Ovary (tissue), 9 donors: ENCODE results near the gene GDAP2. TPM values are rescaled to one million over a fixed set of nuclear protein-coding genes. Genes with fewer than 3 reads are reported as not detected.

Source experiments
- DNase-seq, 5 donors: peaks; one replicate each; pipeline ENCODE4 v3.0.0-alpha.2; 2019 to 2020
- H3K27ac ChIP-seq, 2 donors: fragments of 200-600 bp; one replicate each; pipeline versions ENCODE4 v1.5.1 to v1.8.0; 2019 to 2022
- H3K27me3 ChIP-seq: fragments of 200-600 bp; one replicate; pipeline ENCODE4 v1.8.0; 2022
- H3K36me3 ChIP-seq: fragments of 200-600 bp; sonication (generic); one replicate; pipeline ENCODE4 v1.5.1; 2019
- H3K4me1 ChIP-seq: one replicate; pipeline ENCODE4 v1.8.1; 2013; ENCODE audit warnings: mild to moderate bottlenecking, moderate library complexity; ENCODE audit not compliant: insufficient read depth
- H3K4me3 ChIP-seq: fragments of 200-600 bp; sonication (generic); one replicate; pipeline ENCODE4 v1.5.1; 2017
- H3K9me3 ChIP-seq, 2 donors: fragments of 200-600 bp in 1 of 2; sonication (generic) in 1 of 2; one replicate each; pipeline versions ENCODE4 v1.5.1 to v1.8.1; 2013 to 2019; ENCODE audit warnings: mild to moderate bottlenecking in 1 of 2, moderate library complexity in 1 of 2
- EP300 ChIP-seq: sonication (generic); formaldehyde crosslinking; IDR thresholded peaks from one replicate; pipeline ENCODE4 v1.6.1; 2017; ENCODE audit warnings: antibody characterized with exemption
- POLR2A ChIP-seq: fragments of 450-650 bp; IDR thresholded peaks from one replicate; pipeline ENCODE4 v1.6.1; 2017; ENCODE audit warnings: antibody characterized with exemption, mild to moderate bottlenecking, moderate library complexity
- WGBS, 3 donors: extraction: QIAGEN DNeasy Blood & Tissue Kit in 1 of 3; methylation state at CpG; one replicate each; pipeline versions ENCODE4 v1.1.5 to v1.1.7; 2013 to 2017; 5-methylcytosine and 5-hydroxymethylcytosine counted together
- intact Hi-C, 4 donors: fragments of 100-400 bp; cut with DNase I; formaldehyde crosslinking; loops; one replicate each; pipeline versions ENCODE4 v1.11.0 to v1.15.1; 2022 to 2023
- polyA plus RNA-seq, 2 donors: library from polyadenylated mRNA; stranded (reverse); fragments of 200-250 nt in 1 of 2; fragments of 350-450 nt in 1 of 2; fragmentation: Illumina TruSeq in 1 of 2; extraction: RNeasy Lipid Tissue Mini Kit (QIAGEN cat#74804) in 1 of 2; gene quantifications; one replicate each; pipeline ENCODE4 v1.2.3, GENCODE V29; 2013 to 2014
- total RNA-seq, 7 donors: library from RNA; depleted of rRNA in 2 of 7; stranded (reverse); fragments of >200 nt in 2 of 7; fragmentation: NEBNext Ultra II Directional in 3 of 7; extraction: Animal tissue kit (Norgen Biotek cat#: 25700) in 3 of 7; gene quantifications; one replicate each; pipeline versions ENCODE4 v1.1.0 to v1.2.4, GENCODE V29; 2016 to 2023
- TF ChIP-seq, protein P1 (sequence below), 3 donors: fragments of 450-650 bp in 2 of 3; fragments of 200-600 bp in 1 of 3; IDR thresholded peaks; one replicate each; pipeline versions ENCODE4 v1.5.1 to v1.8.0; 2016 to 2022; ENCODE audit warnings: antibody characterized with exemption in 3 of 3, mild to moderate bottlenecking in 1 of 3
- donor health status: DM: no; HTN: no; CAD: no; lungs with moderate emphysema.
- donor health status: DM: no; HTN: no; CAD: no.
- donor health status: Bipolar disorder and iron deficiency.
- donor health status: DM: yes; HTN: yes; CAD: no.
- donor health status: DM: no; HTN: no; CAD: no.
- donor health status: DM: yes; HTN: yes; CAD: no.

Gene GDAP2
- total and polyA plus RNA-seq, 9 donors: 2.4 to 29.8 (median 20.8) TPM

DNA sequence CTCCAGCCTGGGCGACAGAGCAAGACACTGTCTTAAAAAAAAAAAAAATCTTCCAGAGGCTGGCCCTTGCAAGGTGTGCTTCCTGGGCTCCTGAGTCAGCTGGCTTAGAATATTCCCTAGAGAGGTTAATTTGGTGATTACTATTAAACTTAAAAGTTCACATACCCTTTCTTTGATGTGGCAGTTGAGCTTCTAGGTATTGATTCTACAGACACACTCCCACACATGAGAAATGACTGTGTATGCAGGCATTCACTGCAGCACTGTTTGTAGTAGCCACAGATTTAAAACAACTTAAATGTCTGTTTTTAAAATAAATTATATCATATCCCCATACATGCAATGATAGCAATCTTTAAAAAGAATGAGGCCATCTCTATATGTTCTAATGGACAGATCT is 93.4 kb downstream of the GDAP2 start:
- H3K9me3 ChIP-seq: no peaks in the 10 kb centered on the region
- no peak overlapping the region for H3K27ac ChIP-seq
- no peak for TF ChIP-seq EP300
- TF ChIP-seq POLR2A: no peak
- TF ChIP-seq, protein P1, sequence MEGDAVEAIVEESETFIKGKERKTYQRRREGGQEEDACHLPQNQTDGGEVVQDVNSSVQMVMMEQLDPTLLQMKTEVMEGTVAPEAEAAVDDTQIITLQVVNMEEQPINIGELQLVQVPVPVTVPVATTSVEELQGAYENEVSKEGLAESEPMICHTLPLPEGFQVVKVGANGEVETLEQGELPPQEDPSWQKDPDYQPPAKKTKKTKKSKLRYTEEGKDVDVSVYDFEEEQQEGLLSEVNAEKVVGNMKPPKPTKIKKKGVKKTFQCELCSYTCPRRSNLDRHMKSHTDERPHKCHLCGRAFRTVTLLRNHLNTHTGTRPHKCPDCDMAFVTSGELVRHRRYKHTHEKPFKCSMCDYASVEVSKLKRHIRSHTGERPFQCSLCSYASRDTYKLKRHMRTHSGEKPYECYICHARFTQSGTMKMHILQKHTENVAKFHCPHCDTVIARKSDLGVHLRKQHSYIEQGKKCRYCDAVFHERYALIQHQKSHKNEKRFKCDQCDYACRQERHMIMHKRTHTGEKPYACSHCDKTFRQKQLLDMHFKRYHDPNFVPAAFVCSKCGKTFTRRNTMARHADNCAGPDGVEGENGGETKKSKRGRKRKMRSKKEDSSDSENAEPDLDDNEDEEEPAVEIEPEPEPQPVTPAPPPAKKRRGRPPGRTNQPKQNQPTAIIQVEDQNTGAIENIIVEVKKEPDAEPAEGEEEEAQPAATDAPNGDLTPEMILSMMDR (IDR thresholded peaks at IDR 0.05): no peak
- WGBS, 3 donors: 84 to 90% (median 84%) methylated on average over 1 of the region's 1 CpG
- no peak for DNase-seq
- intact Hi-C loops: no loop called here
- H3K4me1 ChIP-seq: no peaks in the 10 kb centered on the region
- no peaks in the 10 kb centered on the region for H3K36me3 ChIP-seq
- no peak overlapping the region for H3K4me3 ChIP-seq
- H3K27me3 ChIP-seq: no peaks in the 10 kb centered on the region

DNA sequence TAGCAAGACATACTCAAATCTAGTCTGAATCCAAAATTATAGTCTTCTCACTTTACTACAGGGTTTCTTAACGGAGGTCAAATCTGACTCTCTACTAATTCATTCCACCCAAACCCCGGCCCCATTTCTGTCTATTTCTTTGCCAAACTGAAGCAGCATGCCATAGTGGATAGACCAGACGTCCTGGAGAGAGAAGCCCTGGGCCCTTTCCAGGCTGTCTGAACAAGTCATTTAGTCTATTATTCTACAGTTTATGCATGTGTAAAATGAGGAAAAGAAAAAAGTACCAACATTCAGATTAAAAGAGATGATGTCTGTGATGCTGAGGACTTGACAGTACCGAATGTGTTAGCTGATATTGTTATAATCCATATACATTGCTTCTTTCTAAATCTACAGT is 95.0 kb downstream of the GDAP2 start:
- Histone ChIP-seq H3K36me3 (no peaks in the 10 kb centered on the region), H3K4me3 (no peak overlapping the region), H3K9me3 (no peaks in the 10 kb centered on the region), H3K4me1 (no peaks in the 10 kb centered on the region), H3K27ac (no peak overlapping the region), H3K27me3 (no peaks in the 10 kb centered on the region)
- intact Hi-C loops: no loop called here
- TF ChIP-seq, protein P1 (IDR thresholded peaks at IDR 0.05): no peak
- no peak for TF ChIP-seq EP300
- TF ChIP-seq POLR2A: no peak
- DNase-seq: no peak
- WGBS, 3 donors: 72 to 86% (median 80%) methylated on average over 4 of the region's 4 CpGs

DNA sequence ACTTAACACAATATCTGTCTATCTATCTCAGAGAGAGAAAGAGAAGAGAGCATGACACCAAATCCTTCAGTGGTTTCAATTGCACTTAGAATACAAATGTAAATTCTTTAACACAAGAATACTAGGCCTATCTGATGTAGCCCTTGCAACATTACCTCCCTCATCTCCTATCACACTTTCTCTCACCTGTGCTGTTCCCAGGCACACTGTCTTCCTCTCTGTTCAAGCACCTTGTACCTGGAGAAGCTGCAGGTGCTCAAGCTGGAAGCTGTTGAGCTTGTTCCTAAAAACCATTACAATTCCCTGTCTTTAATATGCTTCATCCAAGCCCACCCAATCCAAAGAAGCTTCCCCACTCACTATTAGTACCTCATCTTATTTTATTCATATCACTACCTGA is 97.0 kb downstream of the GDAP2 start:
- H3K4me1 ChIP-seq: no peaks in the 10 kb centered on the region
- no peak for DNase-seq
- intact Hi-C loops: no loop called here
- no peak overlapping the region for H3K27ac ChIP-seq
- H3K4me3 ChIP-seq: no peak overlapping the region
- TF ChIP-seq EP300: no peak
- TF ChIP-seq, protein P1 (IDR thresholded peaks at IDR 0.05): no peak
- no peak for TF ChIP-seq POLR2A
- no peaks in the 10 kb centered on the region for H3K9me3 ChIP-seq
- H3K27me3 ChIP-seq: no peaks in the 10 kb centered on the region
- H3K36me3 ChIP-seq: no peaks in the 10 kb centered on the region

DNA sequence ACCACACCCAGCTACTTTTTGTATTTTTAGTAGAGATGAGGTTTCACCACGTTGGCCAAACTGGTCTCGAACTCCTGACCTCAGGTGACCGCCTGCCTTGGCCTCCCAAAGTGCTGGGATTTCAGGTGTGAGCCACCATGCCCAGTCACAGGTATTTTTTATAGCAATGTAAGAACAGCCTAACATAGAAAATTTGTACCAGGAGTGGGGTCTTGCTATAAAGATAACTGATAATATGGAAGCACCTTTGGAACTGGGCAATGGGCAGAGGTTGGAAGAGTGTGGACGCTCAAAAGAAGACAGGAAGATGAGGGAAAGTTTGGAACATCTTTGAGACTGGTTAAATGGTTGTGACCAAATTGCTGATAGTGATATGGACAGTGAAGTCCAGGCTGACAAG is 99.2 kb downstream of the GDAP2 start:
- H3K4me3 ChIP-seq: no peak overlapping the region
- 94 to 97% (median 96%) methylated on average over 4 of the region's 4 CpGs for WGBS, 3 donors
- DNase-seq: no peak
- H3K4me1 ChIP-seq: peaks cover 12% of the 10 kb centered on the region
- H3K27me3 ChIP-seq: no peaks in the 10 kb centered on the region
- no peaks in the 10 kb centered on the region for H3K9me3 ChIP-seq
- no peak for TF ChIP-seq EP300
- TF ChIP-seq, protein P1 (IDR thresholded peaks at IDR 0.05): no peak
- TF ChIP-seq POLR2A: no peak
- no peak overlapping the region for H3K27ac ChIP-seq
- no peaks in the 10 kb centered on the region for H3K36me3 ChIP-seq
- intact Hi-C loops: no loop called here

DNA sequence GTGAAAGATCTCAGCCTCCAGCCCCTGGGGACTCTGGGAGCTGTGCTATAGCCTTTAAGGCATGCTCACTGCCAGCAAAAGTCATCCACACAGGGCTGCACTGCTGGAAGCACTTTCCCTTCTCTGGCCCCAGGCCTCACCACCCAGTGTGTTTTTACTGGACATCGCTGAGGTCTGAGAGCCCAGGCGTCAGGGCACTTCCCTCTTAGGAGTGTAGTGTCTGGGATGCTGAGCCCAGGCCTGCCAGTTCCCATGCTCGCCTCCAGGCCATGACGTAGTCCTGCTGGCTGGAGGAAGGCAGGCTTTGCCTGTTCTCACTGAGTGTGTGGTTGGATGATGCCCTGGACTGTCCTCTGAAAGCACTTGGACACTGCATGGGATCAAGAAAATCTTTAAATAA is 101.2 kb downstream of the GDAP2 start:
- Histone ChIP-seq H3K9me3 (no peaks in the 10 kb centered on the region), H3K27ac (no peak overlapping the region), H3K27me3 (no peaks in the 10 kb centered on the region), H3K4me1 (peaks cover 12% of the 10 kb centered on the region), H3K4me3 (no peak overlapping the region), H3K36me3 (no peaks in the 10 kb centered on the region)
- intact Hi-C loops: no loop called here
- 38 to 62% (median 46%) methylated on average over 4 of the region's 4 CpGs for WGBS, 3 donors
- peak in 3 of 5 donors; percentile 26 to 45 (median 30) for DNase-seq
- TF ChIP-seq EP300 (no peak), POLR2A (no peak)
